Measurements from ENCODE around the gene NEU4. TPM values are rescaled to one million over a fixed set of nuclear protein-coding genes. Genes with fewer than 3 reads are reported as not detected.
"Not testable (repeated sequence)": the region's sequence is repeated elsewhere in the genome, so short reads cannot be mapped to it uniquely, and the experiment has no call there.

Gene NEU4
- polyA plus RNA-seq, 4 donors: 0.65 to 102 (median 42.8) TPM

DNA sequence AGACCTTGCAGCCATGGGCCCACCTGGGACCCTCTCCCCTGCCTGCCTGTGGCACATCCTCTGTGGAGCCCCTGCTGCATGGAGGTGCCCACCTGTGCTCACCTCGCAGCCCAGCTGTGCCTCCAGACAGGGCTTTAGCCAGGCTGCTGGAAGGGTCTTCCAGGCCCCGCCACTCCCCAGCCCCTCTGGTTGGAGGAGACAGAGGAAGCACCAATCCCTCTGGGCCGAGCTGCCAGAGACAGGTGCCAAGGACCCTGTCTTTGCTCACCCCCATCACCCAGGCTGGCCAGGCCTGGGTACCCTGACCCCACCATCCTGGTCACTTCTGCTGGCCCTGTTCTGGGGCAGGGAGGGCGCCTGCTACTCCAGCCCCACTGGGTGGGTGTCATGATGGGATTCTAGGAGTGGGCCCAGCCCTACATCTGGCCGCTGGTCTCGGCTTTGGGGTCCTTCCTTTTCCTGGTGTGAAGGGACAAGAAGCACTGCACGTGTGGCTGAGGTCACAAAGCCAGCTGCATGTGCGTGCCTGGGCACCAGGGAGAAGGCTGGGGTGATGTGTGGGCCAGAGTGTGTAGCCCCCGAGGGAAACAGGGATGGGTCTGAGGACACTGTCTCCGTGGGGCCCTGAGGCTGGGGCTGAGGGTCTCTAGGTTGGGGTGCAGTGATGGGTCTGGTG, 9.3 kb upstream of the NEU4 start:
- no peaks in the 10 kb centered on the region for H3K9me3 ChIP-seq (ENCODE audit: control insufficient read depth in 2 of 2, insufficient read depth in 1 of 2, low read depth in 1 of 2, low read length in 1 of 2)
- FAIRE-seq (no peak), DNase-seq (no peak)
- WGBS, 3 donors: 84 to 87% (median 86%) methylated on average over 10 of the region's 10 CpGs
- H3K27me3 ChIP-seq (ENCODE audit: control insufficient read depth in 3 of 3, insufficient read depth in 3 of 3, low read length in 3 of 3): peaks cover 3 to 24% (median 5%) of the 10 kb centered on the region in 3 donors
- H3K27ac ChIP-seq (ENCODE audit: low read depth in 1 of 3, low read length in 2 of 3): no peak overlapping the region
- peaks cover 0 to 10% (median 0%) of the 10 kb centered on the region in 3 donors for H3K4me1 ChIP-seq (ENCODE audit: control insufficient read depth in 3 of 3, insufficient read depth in 2 of 3, low read depth in 1 of 3, low read length in 2 of 3)
- H3K36me3 ChIP-seq (ENCODE audit: control insufficient read depth in 3 of 3, insufficient read depth in 2 of 3, low read depth in 1 of 3, low read length in 3 of 3): no peaks in the 10 kb centered on the region
- H3K4me3 ChIP-seq (ENCODE audit: low read depth in 1 of 3, low read length in 3 of 3): no peak overlapping the region

DNA sequence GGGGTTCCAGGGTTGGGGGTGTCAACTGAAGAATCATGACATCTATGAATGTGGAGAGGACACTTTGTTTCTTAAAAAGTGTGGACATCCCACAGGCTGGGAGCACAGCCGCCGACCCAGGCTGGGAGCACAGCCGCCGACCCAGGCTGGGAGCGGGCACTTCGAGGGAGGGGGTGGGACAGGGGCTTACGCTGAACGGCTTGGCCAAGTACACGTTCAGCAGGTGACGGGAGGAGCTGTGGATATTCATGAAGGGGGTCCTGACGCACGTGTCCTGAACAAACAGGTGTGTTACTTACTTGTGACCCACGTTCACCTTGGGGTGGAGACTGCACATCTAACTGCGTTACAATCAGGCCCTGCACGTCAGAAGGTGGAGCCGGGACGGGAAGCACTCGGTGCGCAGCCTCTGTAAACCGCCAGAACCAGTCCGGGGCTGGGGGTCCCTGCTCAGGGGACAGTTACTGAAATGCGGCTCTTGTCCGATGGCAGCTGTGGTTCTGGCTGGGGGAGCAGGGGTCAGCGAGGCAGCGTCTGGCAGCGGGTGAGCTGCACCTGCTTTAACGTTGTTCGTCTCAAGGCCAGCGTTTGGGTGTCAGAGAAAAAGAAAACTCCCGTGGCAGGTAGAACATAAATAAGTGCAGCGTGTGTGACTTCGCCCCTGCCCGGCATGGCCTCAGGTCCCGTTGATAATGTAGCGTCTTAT, 8.6 kb upstream of the NEU4 start:
- FAIRE-seq; DNase-seq; H3K27ac ChIP-seq (ENCODE audit: low read depth in 1 of 3, low read length in 2 of 3); H3K4me3 ChIP-seq (ENCODE audit: low read depth in 1 of 3, low read length in 3 of 3); H3K36me3 ChIP-seq (ENCODE audit: control insufficient read depth in 3 of 3, insufficient read depth in 2 of 3, low read depth in 1 of 3, low read length in 3 of 3); H3K9me3 ChIP-seq (ENCODE audit: control insufficient read depth in 2 of 2, insufficient read depth in 1 of 2, low read depth in 1 of 2, low read length in 1 of 2): not testable (repeated sequence)
- WGBS, 3 donors: 62 to 74% (median 67%) methylated on average over 32 to 35 of the region's 35 CpGs
- Histone ChIP-seq H3K27me3 (ENCODE audit: control insufficient read depth in 3 of 3, insufficient read depth in 3 of 3, low read length in 3 of 3) (peaks cover 3 to 28% (median 5%) of the 10 kb centered on the region in 3 donors), H3K4me1 (ENCODE audit: control insufficient read depth in 3 of 3, insufficient read depth in 2 of 3, low read depth in 1 of 3, low read length in 2 of 3) (peaks cover 0 to 12% (median 0%) of the 10 kb centered on the region in 3 donors)

DNA sequence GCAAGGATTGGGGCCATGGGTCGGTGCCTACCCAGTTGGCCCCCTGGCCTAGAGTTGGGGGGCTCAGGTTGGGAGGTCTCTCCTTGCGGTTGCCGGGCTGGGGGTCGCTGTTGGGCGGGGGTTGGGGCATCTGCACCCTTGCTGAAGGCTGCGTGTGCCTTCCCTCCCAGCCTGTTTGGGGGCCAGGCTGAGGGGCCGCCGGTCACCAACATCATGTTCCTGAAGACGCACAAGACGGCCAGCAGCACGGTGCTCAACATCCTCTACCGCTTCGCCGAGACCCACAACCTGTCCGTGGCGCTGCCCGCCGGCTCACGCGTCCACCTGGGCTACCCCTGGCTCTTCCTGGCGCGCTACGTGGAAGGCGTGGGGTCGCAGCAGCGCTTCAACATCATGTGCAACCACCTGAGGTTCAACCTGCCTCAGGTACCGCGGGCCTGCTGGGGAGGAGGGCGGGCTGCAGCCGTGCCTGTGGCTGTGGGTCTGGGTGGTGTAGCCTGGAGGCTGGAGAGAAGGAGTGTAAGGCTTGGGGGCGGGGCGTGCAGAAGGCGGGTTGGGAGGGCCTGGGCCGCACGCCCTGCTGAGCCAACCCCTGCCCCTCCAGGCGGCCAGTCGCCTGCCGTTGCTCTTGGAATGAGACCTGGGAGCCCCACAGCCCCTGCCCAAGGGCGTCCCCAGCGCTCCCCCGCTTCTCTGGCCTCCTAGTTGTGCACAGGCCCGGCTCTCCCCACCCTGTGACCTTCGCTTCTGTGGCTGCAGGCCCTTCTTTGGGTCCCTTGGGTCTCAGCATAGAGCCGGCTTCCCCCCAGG, 7.2 kb upstream of the NEU4 start:
- FAIRE-seq (no peak), DNase-seq (no peak)
- H3K36me3 ChIP-seq (ENCODE audit: control insufficient read depth in 3 of 3, insufficient read depth in 2 of 3, low read depth in 1 of 3, low read length in 3 of 3): no peaks in the 10 kb centered on the region
- peaks cover 0 to 12% (median 0%) of the 10 kb centered on the region in 3 donors for H3K4me1 ChIP-seq (ENCODE audit: control insufficient read depth in 3 of 3, insufficient read depth in 2 of 3, low read depth in 1 of 3, low read length in 2 of 3)
- H3K4me3 ChIP-seq (ENCODE audit: low read depth in 1 of 3, low read length in 3 of 3): no peak overlapping the region
- 66 to 73% (median 73%) methylated on average over 40 to 44 of the region's 44 CpGs for WGBS, 3 donors
- H3K27me3 ChIP-seq (ENCODE audit: control insufficient read depth in 3 of 3, insufficient read depth in 3 of 3, low read length in 3 of 3): peaks cover 3 to 28% (median 5%) of the 10 kb centered on the region in 3 donors
- H3K27ac ChIP-seq (ENCODE audit: low read depth in 1 of 3, low read length in 2 of 3): no peak overlapping the region
- H3K9me3 ChIP-seq (ENCODE audit: control insufficient read depth in 2 of 2, insufficient read depth in 1 of 2, low read depth in 1 of 2, low read length in 1 of 2): no peaks in the 10 kb centered on the region

DNA sequence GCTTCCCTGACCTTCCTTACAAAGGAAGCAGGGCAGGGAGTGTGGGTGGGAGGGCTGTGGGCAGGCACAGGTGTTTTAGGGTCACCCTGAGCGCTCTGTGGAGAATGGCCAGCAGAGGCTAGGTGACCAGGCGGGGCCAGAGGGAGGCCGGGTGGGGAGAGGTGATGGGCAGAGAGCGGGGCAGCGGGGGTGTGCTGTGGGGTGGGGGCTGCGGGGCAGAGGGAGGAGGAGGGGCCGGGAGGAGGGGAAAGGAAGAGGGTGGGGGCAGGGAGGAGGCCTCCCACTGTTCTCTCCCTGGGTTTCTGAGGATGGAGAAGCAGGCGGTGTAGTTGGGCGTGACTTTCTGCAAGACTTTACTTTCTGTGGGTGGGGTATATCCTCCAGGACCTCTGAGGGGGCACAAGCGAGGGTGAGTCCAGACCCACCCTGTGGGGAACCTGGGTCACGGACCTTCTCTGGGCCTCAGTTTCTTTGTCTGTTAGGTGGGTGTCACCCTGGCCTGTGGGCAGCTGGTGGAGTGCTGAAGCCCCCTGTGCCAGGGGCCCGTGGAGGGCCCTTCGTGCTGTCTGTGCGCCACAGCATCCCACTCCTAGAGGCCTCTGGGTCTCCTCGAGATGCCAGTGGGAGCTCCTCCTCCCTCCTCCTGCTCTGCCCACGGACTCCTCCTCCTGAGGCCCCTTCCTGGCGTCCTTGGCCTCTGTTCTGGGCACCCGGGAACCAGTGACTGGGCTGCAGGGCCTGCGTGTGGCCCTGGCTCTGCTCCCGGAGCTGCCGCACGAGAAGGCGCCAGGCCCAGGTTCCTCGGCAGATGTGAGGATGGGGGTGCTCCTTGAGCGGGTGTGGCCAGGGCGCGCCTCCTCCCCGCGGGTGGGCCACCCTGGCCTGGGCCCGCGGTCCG, 6.3 kb upstream of the NEU4 start:
- no peak for DNase-seq
- WGBS, 3 donors: 31 to 57% (median 45%) methylated on average over 25 to 32 of the region's 32 CpGs

DNA sequence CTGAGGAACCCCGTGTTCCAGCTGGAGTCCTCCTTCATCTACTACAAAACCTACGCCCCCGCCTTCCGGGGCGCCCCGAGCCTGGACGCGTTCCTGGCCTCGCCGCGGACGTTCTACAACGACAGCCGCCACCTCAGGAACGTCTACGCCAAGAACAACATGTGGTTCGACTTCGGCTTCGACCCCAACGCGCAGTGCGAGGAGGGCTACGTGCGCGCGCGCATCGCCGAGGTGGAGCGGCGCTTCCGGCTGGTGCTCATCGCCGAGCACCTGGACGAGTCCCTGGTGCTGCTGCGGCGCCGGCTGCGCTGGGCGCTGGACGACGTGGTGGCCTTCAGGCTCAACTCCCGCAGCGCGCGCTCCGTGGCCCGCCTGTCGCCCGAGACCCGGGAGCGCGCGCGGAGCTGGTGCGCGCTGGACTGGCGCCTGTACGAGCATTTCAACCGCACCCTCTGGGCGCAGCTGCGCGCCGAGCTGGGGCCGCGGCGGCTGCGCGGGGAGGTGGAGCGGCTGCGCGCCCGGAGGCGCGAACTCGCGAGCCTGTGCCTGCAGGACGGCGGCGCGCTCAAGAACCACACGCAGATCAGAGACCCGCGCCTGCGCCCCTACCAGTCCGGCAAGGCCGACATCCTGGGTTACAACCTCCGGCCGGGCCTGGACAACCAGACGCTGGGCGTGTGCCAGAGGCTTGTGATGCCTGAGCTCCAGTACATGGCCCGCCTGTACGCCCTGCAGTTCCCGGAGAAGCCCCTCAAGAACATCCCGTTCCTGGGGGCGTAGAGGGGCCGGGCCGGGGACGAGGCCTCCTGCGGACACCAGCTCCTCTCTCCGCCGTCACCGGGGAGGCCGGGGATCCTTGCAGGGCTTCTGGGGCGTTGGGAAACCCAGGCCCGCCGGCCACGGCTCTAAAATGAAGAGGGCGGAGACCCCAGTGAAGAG, 5.3 kb upstream of the NEU4 start:
- DNase-seq (peak; percentile 50 to 65), FAIRE-seq (no peak)
- H3K36me3 ChIP-seq (ENCODE audit: control insufficient read depth in 3 of 3, insufficient read depth in 2 of 3, low read depth in 1 of 3, low read length in 3 of 3): no peaks in the 10 kb centered on the region
- no peak overlapping the region for H3K27ac ChIP-seq (ENCODE audit: low read depth in 1 of 3, low read length in 2 of 3)
- no peaks in the 10 kb centered on the region for H3K9me3 ChIP-seq (ENCODE audit: control insufficient read depth in 2 of 2, insufficient read depth in 1 of 2, low read depth in 1 of 2, low read length in 1 of 2)
- peaks cover 0 to 12% (median 0%) of the 10 kb centered on the region in 3 donors for H3K4me1 ChIP-seq (ENCODE audit: control insufficient read depth in 3 of 3, insufficient read depth in 2 of 3, low read depth in 1 of 3, low read length in 2 of 3)
- H3K4me3 ChIP-seq (ENCODE audit: low read depth in 1 of 3, low read length in 3 of 3): peak overlapping the region in 2 of 3 donors; percentile 15 to 50
- peaks cover 3 to 28% (median 5%) of the 10 kb centered on the region in 3 donors for H3K27me3 ChIP-seq (ENCODE audit: control insufficient read depth in 3 of 3, insufficient read depth in 3 of 3, low read length in 3 of 3)
- 1 to 2% (median 1%) methylated on average over 90 to 109 of the region's 109 CpGs for WGBS, 3 donors

More for the DNA sequence above, 6.3 kb upstream of the NEU4 start:
- FAIRE-seq: no peak
- H3K27ac ChIP-seq (ENCODE audit: low read depth in 1 of 3, low read length in 2 of 3): no peak overlapping the region
- H3K27me3 ChIP-seq (ENCODE audit: control insufficient read depth in 3 of 3, insufficient read depth in 3 of 3, low read length in 3 of 3): peaks cover 3 to 28% (median 5%) of the 10 kb centered on the region in 3 donors
- H3K4me1 ChIP-seq (ENCODE audit: control insufficient read depth in 3 of 3, insufficient read depth in 2 of 3, low read depth in 1 of 3, low read length in 2 of 3): peaks cover 0 to 12% (median 0%) of the 10 kb centered on the region in 3 donors
- peak overlapping the region in 1 of 3 donors; percentile 50 for H3K4me3 ChIP-seq (ENCODE audit: low read depth in 1 of 3, low read length in 3 of 3)
- H3K9me3 ChIP-seq (ENCODE audit: control insufficient read depth in 2 of 2, insufficient read depth in 1 of 2, low read depth in 1 of 2, low read length in 1 of 2): no peaks in the 10 kb centered on the region
- no peaks in the 10 kb centered on the region for H3K36me3 ChIP-seq (ENCODE audit: control insufficient read depth in 3 of 3, insufficient read depth in 2 of 3, low read depth in 1 of 3, low read length in 3 of 3)

DNA sequence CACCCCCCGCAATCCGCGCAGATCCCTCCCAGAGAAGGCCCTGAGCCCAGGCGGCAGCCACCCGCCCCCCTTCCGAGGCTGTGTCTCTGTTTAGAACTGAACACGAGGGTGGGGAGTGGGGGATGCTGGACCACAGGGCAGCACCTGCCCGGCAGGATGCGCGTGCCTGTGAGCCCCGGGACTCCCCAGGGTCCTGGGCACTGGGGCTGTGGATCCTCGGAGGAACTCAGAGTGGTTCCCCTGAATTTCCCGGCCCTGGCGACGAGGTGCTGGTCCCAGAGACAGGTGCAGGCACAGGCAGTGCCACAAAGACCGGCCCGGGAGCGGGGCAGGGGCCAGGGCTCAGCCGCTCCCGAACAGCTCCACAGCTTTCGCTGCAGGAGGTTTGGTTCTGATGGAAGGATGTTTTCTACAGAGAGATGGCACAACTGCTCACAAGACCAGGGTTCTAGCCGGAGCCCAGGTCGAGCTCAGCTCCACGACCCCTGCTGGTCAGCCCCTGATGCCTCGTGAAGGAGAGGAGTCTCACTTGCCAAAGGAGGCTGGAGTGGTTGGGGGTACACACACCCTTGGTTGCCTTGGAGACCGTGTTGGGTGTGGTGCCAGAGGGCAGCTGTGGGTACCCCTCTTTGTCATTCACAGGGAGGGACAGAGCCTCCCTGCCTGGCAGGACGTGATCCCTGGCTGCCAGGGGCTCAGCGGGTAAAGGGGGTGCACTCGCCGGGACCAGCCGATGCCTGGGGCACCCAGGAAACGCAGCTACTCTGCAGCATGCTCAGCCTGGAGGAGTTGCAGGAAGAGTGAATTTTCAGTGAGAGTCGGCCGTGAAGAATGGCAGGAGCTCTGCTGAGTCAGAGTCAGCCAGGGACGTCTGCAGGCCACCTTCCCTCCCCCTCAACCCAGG, 4.4 kb upstream of the NEU4 start:
- no peak for FAIRE-seq
- no peaks in the 10 kb centered on the region for H3K9me3 ChIP-seq (ENCODE audit: control insufficient read depth in 2 of 2, insufficient read depth in 1 of 2, low read depth in 1 of 2, low read length in 1 of 2)
- WGBS, 3 donors: 11 to 14% (median 13%) methylated on average over 35 of the region's 35 CpGs
- H3K4me3 ChIP-seq (ENCODE audit: low read depth in 1 of 3, low read length in 3 of 3): peak overlapping the region in 2 of 3 donors; percentile 15 to 50
- peaks cover 3 to 28% (median 5%) of the 10 kb centered on the region in 3 donors for H3K27me3 ChIP-seq (ENCODE audit: control insufficient read depth in 3 of 3, insufficient read depth in 3 of 3, low read length in 3 of 3)
- DNase-seq: no peak
- no peak overlapping the region for H3K27ac ChIP-seq (ENCODE audit: low read depth in 1 of 3, low read length in 2 of 3)
- H3K36me3 ChIP-seq (ENCODE audit: control insufficient read depth in 3 of 3, insufficient read depth in 2 of 3, low read depth in 1 of 3, low read length in 3 of 3): no peaks in the 10 kb centered on the region
- H3K4me1 ChIP-seq (ENCODE audit: control insufficient read depth in 3 of 3, insufficient read depth in 2 of 3, low read depth in 1 of 3, low read length in 2 of 3): peaks cover 0 to 17% (median 0%) of the 10 kb centered on the region in 3 donors

Data from small intestine (tissue), 7 donors.